BJ (cell line): ENCODE results near the gene GPHN. TPM values are rescaled to one million over a fixed set of nuclear protein-coding genes. Genes with fewer than 3 reads are reported as not detected.

Source experiments
- CTCF ChIA-PET: fragments of 350-600 bp; formaldehyde crosslinking; extraction: SDS; loops from one replicate; lab custom pipeline; 2021; ENCODE audit warnings: antibody characterized with exemption, inconsistent platforms; lab: Yijun Ruan, JAX
- POLR2A ChIA-PET: fragments of 300-600 bp; sonication (Branson Sonifier 250); formaldehyde crosslinking; extraction: SDS; loops from one replicate; lab custom pipeline; 2021; ENCODE audit warnings: antibody characterized with exemption; lab: Charles Lee
- DNase-seq: peaks from one replicate; pipeline ENCODE4 v3.0.0-alpha.2; 2011; ENCODE audit warnings: low read depth
- H3K27me3 ChIP-seq: 2 replicates; pipeline ENCODE4 v1.6.0; 2011; ENCODE audit warnings: low read length; ENCODE audit not compliant: control insufficient read depth, insufficient read depth
- H3K36me3 ChIP-seq: 2 replicates; pipeline ENCODE4 v1.5.1; 2011; ENCODE audit warnings: low read length; ENCODE audit not compliant: control insufficient read depth, insufficient read depth
- H3K4me3 ChIP-seq: 2 replicates; pipeline ENCODE4 v1.5.1; 2011; ENCODE audit warnings: low read depth, mild to moderate bottlenecking, control low read depth, low read length
- CTCF ChIP-seq: IDR thresholded peaks from 2 replicates; pipeline ENCODE4 v1.5.1; 2011; ENCODE audit warnings: low read depth, mild to moderate bottlenecking, control low read depth, inconsistent platforms, low read length, moderate library complexity; ENCODE audit not compliant: insufficient read depth
- polyA plus RNA-seq: library from polyadenylated mRNA; depleted of rRNA; stranded (reverse); fragments of >200 nt; gene quantifications from 2 replicates; pipeline ENCODE4 v1.2.3, GENCODE V29; 2011

Gene GPHN
- polyA plus RNA-seq, 1 experiment, result 7.7 TPM

GRCh38 chr14:66595394-66595793 lies 87.4 kb downstream of the GPHN start:
- DNase-seq, result no peak
- no peak for TF ChIP-seq CTCF
- no peaks in the 10 kb centered on the region for H3K36me3 ChIP-seq
- no peaks in the 10 kb centered on the region for H3K27me3 ChIP-seq
- ChIA-PET CTCF (no interaction called here), POLR2A (no interaction called here)
- H3K4me3 ChIP-seq, result no peak overlapping the region

GRCh38 chr14:66596241-66596985 lies 88.5 kb downstream of the GPHN start:
- no peaks in the 10 kb centered on the region for H3K27me3 ChIP-seq
- no peak for DNase-seq
- TF ChIP-seq CTCF, result no peak
- no peak overlapping the region for H3K4me3 ChIP-seq
- ChIA-PET POLR2A (no interaction called here), CTCF (no interaction called here)
- H3K36me3 ChIP-seq, result no peaks in the 10 kb centered on the region

- TF ChIP-seq CTCF, result no peak
- no peaks in the 10 kb centered on the region for H3K27me3 ChIP-seq
- ChIA-PET POLR2A (no interaction called here), CTCF (no interaction called here)
- DNase-seq, result peak; percentile 1
- H3K36me3 ChIP-seq, result no peaks in the 10 kb centered on the region
- H3K4me3 ChIP-seq, result no peak overlapping the region
These were observed 92.5 kb downstream of the GPHN start for GRCh38 chr14:66600416-66600815.

GRCh38 chr14:66601932-66602578 lies 94.1 kb downstream of the GPHN start:
- ChIA-PET CTCF (no interaction called here), POLR2A (no interaction called here)
- Histone ChIP-seq H3K4me3 (no peak overlapping the region), H3K36me3 (no peaks in the 10 kb centered on the region), H3K27me3 (no peaks in the 10 kb centered on the region)
- no peak for DNase-seq
- no peak for TF ChIP-seq CTCF

GRCh38 chr14:66603945-66604344 lies 96.0 kb downstream of the GPHN start:
- ChIA-PET POLR2A (no interaction called here), CTCF (no interaction called here)
- no peak for DNase-seq
- Histone ChIP-seq H3K27me3 (no peaks in the 10 kb centered on the region), H3K36me3 (no peaks in the 10 kb centered on the region), H3K4me3 (no peak overlapping the region)
- no peak for TF ChIP-seq CTCF
